ENCODE measurements around the gene MACROD2. TPM values are rescaled to one million over a fixed set of nuclear protein-coding genes. Genes with fewer than 3 reads are reported as not detected.

The MACROD2 gene
- total RNA-seq, 1 experiment from 2014 or later = 1.6 TPM

- no peak overlapping the region for H4K5ac ChIP-seq (ENCODE audit: insufficient read length, low read depth, low read length)
- H3K56ac ChIP-seq (ENCODE audit: insufficient read length, low read depth, low read length) = no peak overlapping the region
- no peaks in the 10 kb centered on the region for H3K9me3 ChIP-seq (ENCODE audit: control insufficient read depth, low read depth, low read length)
- H3K18ac ChIP-seq (ENCODE audit: insufficient read length, low read depth, low read length) = no peak overlapping the region
- H2BK15ac ChIP-seq (ENCODE audit: low read depth, low read length) = no peak overlapping the region
- H4K20me1 ChIP-seq (ENCODE audit: control insufficient read depth, insufficient read depth, insufficient read length) = no peaks in the 10 kb centered on the region
- H2BK20ac ChIP-seq (ENCODE audit: low read depth, low read length, poor library complexity, severe bottlenecking) = no peak overlapping the region
- H2AK5ac ChIP-seq (ENCODE audit: insufficient read length, low read length) = no peak overlapping the region
- no peak overlapping the region for H2BK12ac ChIP-seq (ENCODE audit: insufficient read length, low read depth, low read length)
- no peak overlapping the region for H3K14ac ChIP-seq (ENCODE audit: insufficient read depth, low read length)
- no peak overlapping the region for H3T11ph ChIP-seq (ENCODE audit: low read length)
- no peak overlapping the region for H2BK120ac ChIP-seq (ENCODE audit: low read depth, low read length, poor library complexity, severe bottlenecking)
- no peak overlapping the region for H2BK5ac ChIP-seq (ENCODE audit: insufficient read length, low read length)
- Mint-ChIP-seq H3K4me3 (no peak overlapping the region), H3K4me1 (no peaks in the 10 kb centered on the region; a peak in 1 of 4 replicates), H3K27ac (no peak overlapping the region), H3K36me3 (ENCODE audit: insufficient read depth in 1 of 3, low read depth in 3 of 3) (peaks cover 0 to 6% (median 0%) of the 10 kb centered on the region in 3 experiments; a peak in 1 of 7 replicates), H3K9me3 (peaks cover 5% of the 10 kb centered on the region in 2 experiments; a peak in 4 of 5 replicates), H3K27me3 (ENCODE audit: low read depth) (no peaks in the 10 kb centered on the region)
- H3K23ac ChIP-seq (ENCODE audit: insufficient read length, low read depth, low read length) = no peak overlapping the region
- H3K23me2 ChIP-seq (ENCODE audit: insufficient read length, low read depth, low read length, poor library complexity, severe bottlenecking) = no peaks in the 10 kb centered on the region
- no peak overlapping the region for H3K9ac ChIP-seq (ENCODE audit: extremely low read depth, insufficient read length, low read length)
- no peaks in the 10 kb centered on the region; the same call in 1 of the 2 replicates for H3K4me1 ChIP-seq (ENCODE audit: insufficient read depth, low read length)
- no peak overlapping the region for H4K8ac ChIP-seq (replicated peaks; ENCODE audit: insufficient read length, low read depth, low read length)
- no peak overlapping the region for H4K91ac ChIP-seq (ENCODE audit: insufficient read length, low read depth, low read length)
- no peak overlapping the region for H3K27ac ChIP-seq (ENCODE audit: insufficient read length, low read depth, low read length)
- H3K4ac ChIP-seq (ENCODE audit: low read depth, low read length) = no peak overlapping the region
- H2AFZ ChIP-seq (ENCODE audit: low read length) = no peak overlapping the region
- H3K79me1 ChIP-seq (ENCODE audit: insufficient read depth, low read depth, low read length, poor library complexity, severe bottlenecking) = no peaks in the 10 kb centered on the region
- H3K79me2 ChIP-seq (ENCODE audit: insufficient read depth, low read length) = no peaks in the 10 kb centered on the region
- DNase-seq = no peak
- no peak overlapping the region for H3K4me2 ChIP-seq (ENCODE audit: insufficient read depth, insufficient read length, low read length)
- H3K27me3 ChIP-seq (ENCODE audit: insufficient read depth, low read length) = no peaks in the 10 kb centered on the region
- TF ChIP-seq, protein P1, sequence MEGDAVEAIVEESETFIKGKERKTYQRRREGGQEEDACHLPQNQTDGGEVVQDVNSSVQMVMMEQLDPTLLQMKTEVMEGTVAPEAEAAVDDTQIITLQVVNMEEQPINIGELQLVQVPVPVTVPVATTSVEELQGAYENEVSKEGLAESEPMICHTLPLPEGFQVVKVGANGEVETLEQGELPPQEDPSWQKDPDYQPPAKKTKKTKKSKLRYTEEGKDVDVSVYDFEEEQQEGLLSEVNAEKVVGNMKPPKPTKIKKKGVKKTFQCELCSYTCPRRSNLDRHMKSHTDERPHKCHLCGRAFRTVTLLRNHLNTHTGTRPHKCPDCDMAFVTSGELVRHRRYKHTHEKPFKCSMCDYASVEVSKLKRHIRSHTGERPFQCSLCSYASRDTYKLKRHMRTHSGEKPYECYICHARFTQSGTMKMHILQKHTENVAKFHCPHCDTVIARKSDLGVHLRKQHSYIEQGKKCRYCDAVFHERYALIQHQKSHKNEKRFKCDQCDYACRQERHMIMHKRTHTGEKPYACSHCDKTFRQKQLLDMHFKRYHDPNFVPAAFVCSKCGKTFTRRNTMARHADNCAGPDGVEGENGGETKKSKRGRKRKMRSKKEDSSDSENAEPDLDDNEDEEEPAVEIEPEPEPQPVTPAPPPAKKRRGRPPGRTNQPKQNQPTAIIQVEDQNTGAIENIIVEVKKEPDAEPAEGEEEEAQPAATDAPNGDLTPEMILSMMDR (conservative IDR thresholded peaks at IDR 0.05) = no peak
These were observed 1933.6 kb downstream of the MACROD2 start for GRCh38 chr20:15928946-15929345.

Measured in H9 (cell line).